ENCODE results near the gene NUDT4. TPM values are rescaled to one million over a fixed set of nuclear protein-coding genes. Genes with fewer than 3 reads are reported as not detected.

The NUDT4 gene
- polyA plus RNA-seq, 2 of the 4 experiments (the other 2 are of a cell fraction) = 19.6 to 41.0 TPM

GRCh38 chr12:93402333-93403311 lies 24.9 kb downstream of the NUDT4 start:
- H3K27ac ChIP-seq = no peak overlapping the region
- no peak overlapping the region for H3K4me2 ChIP-seq
- FAIRE-seq = no peak
- TF ChIP-seq CTCF (IDR thresholded peaks at IDR 0.05) (no peak), HEYL (CRISPR knock-in tag; IDR thresholded peaks at IDR 0.05) (no peak), ZC3H11A (IDR thresholded peaks at IDR 0.05) (no peak), EP300 (IDR thresholded peaks at IDR 0.05) (no peak), BHLHE40 (IDR thresholded peaks at IDR 0.05; ENCODE audit: low read depth, low read length) (no peak), HMGXB4 (CRISPR knock-in tag; IDR thresholded peaks at IDR 0.05; ENCODE audit: borderline replicate concordance) (no peak), CBX2 (IDR thresholded peaks at IDR 0.05; ENCODE audit: borderline replicate concordance, low read depth) (no peak), NPAS2 (CRISPR knock-in tag; IDR thresholded peaks at IDR 0.05; ENCODE audit: borderline replicate concordance) (no peak), KDM1A (IDR thresholded peaks at IDR 0.05; ENCODE audit: low read depth) (no peak), CEBPB (IDR thresholded peaks at IDR 0.05) (no peak), FOXS1 (CRISPR knock-in tag; IDR thresholded peaks at IDR 0.05) (no peak)
- H3K4me1 ChIP-seq = no peaks in the 10 kb centered on the region
- no peak for ATAC-seq
- 90% methylated on average over 11 of the region's 11 CpGs for WGBS (ENCODE audit: missing lambda C conversion rate)
- no peak overlapping the region for H3K4me3 ChIP-seq
- DNase-seq (ENCODE audit: low read depth in 1 of 2, low spot score in 1 of 2) = no peak
- no peaks in the 10 kb centered on the region for H3K9me3 ChIP-seq
- CTCF ChIA-PET = interaction anchor here (1.0 to 1.3 kb wide), 2 partner anchors 13 to 415 kb away, joined by 3 to 5 read pairs; no protein-coding TSS in a partner anchor
- POLR2A ChIA-PET = no interaction called here

GRCh38 chr12:93403988-93404803 lies 26.5 kb downstream of the NUDT4 start:
- DNase-seq (ENCODE audit: low read depth in 1 of 2, low spot score in 1 of 2) = no peak
- ChIA-PET POLR2A (interaction anchor here (1.1 kb wide), 1 partner anchor 697 kb away, joined by 3 read pairs; no protein-coding TSS in a partner anchor), CTCF (interaction anchor here (0.6 to 2.7 kb wide), 5 partner anchors 15 to 698 kb away, joined by 3 to 9 read pairs (median 5); no protein-coding TSS in a partner anchor)
- Histone ChIP-seq H3K4me2 (no peak overlapping the region), H3K4me1 (no peaks in the 10 kb centered on the region), H3K9me3 (no peaks in the 10 kb centered on the region), H3K4me3 (no peak overlapping the region), H3K27ac (no peak overlapping the region)
- WGBS (ENCODE audit: missing lambda C conversion rate) = 89% methylated on average over 7 of the region's 7 CpGs
- ATAC-seq = no peak
- no peak for TF ChIP-seq NFE2L2 (conservative IDR thresholded peaks at IDR 0.05; ENCODE audit: low read length)
- no peak for TF ChIP-seq TP53 (CRISPR knock-in tag; IDR thresholded peaks at IDR 0.05)
- no peak for TF ChIP-seq HOXB5 (CRISPR knock-in tag; IDR thresholded peaks at IDR 0.05)
- TF ChIP-seq POLR2A (IDR thresholded peaks at IDR 0.05; ENCODE audit: low read length) = no peak
- no peak for TF ChIP-seq HMGXB4 (CRISPR knock-in tag; IDR thresholded peaks at IDR 0.05; ENCODE audit: borderline replicate concordance)
- no peak for TF ChIP-seq BHLHE40 (IDR thresholded peaks at IDR 0.05; ENCODE audit: low read depth, low read length)
- no peak for TF ChIP-seq SREBF2 (IDR thresholded peaks at IDR 0.05)
- no peak for TF ChIP-seq CHD4 (IDR thresholded peaks at IDR 0.05; ENCODE audit: borderline replicate concordance)
- no peak for TF ChIP-seq JUN (IDR thresholded peaks at IDR 0.05)
- TF ChIP-seq CBX2 (IDR thresholded peaks at IDR 0.05; ENCODE audit: borderline replicate concordance, low read depth) = no peak
- TF ChIP-seq RNF2 (IDR thresholded peaks at IDR 0.05; ENCODE audit: borderline replicate concordance, low read depth) = no peak
- no peak for TF ChIP-seq EHF (CRISPR knock-in tag; IDR thresholded peaks at IDR 0.05)
- no peak for TF ChIP-seq HDAC2 (IDR thresholded peaks at IDR 0.05)
- TF ChIP-seq HOXB13 (CRISPR knock-in tag; IDR thresholded peaks at IDR 0.05; ENCODE audit: low read depth) = no peak
- no peak for TF ChIP-seq ZNF302 (CRISPR knock-in tag; IDR thresholded peaks at IDR 0.05)
- no peak for TF ChIP-seq BCL3 (IDR thresholded peaks at IDR 0.05)
- no peak for TF ChIP-seq E2F6 (IDR thresholded peaks at IDR 0.05; ENCODE audit: borderline replicate concordance, low read depth)
- no peak for TF ChIP-seq RARB (CRISPR knock-in tag; IDR thresholded peaks at IDR 0.05)
- no peak for TF ChIP-seq CBX8 (IDR thresholded peaks at IDR 0.05)
- no peak for FAIRE-seq
